ENCODE results near the gene PCP4. TPM values are rescaled to one million over a fixed set of nuclear protein-coding genes. Genes with fewer than 3 reads are reported as not detected.

The PCP4 gene
- total RNA-seq, 1 experiment from 2014 or later = 4.7 TPM

GRCh38 chr21:39908265-39908923 lies 41.2 kb downstream of the PCP4 start:
- Histone ChIP-seq H3K4me3 (ENCODE audit: low read depth, low read length) (no peak overlapping the region), H3K27me3 (replicated peaks; ENCODE audit: control insufficient read depth, insufficient read depth, low read length) (no peaks in the 10 kb centered on the region), H3K36me3 (ENCODE audit: control insufficient read depth, insufficient read depth, low read length) (no peaks in the 10 kb centered on the region), H3K9me3 (no peaks in the 10 kb centered on the region), H3K4me1 (no peaks in the 10 kb centered on the region)
- intact Hi-C loops (cut with micrococcal nuclease; ENCODE audit: unreplicated experiment) = no loop called here
- no peak for DNase-seq
- no peak for TF ChIP-seq CTCF (IDR thresholded peaks at IDR 0.05; ENCODE audit: insufficient read depth in 1 of 2, low read depth in 1 of 2, low read length in 1 of 2, severe bottlenecking in 1 of 2, unreplicated experiment in 1 of 2)
- H3K27me3 Mint-ChIP-seq (ENCODE audit: insufficient read depth, unreplicated experiment) = no peaks in the 10 kb centered on the region
- H3K9me3 Mint-ChIP-seq (ENCODE audit: unreplicated experiment) = no peaks in the 10 kb centered on the region
- ChIA-PET POLR2A (no interaction called here), CTCF (interaction anchor here (1.5 kb wide), 1 partner anchor 212 kb away, joined by 4 read pairs; no protein-coding TSS in a partner anchor)
- no peaks in the 10 kb centered on the region for H3K36me3 Mint-ChIP-seq (ENCODE audit: insufficient read depth, unreplicated experiment)
- no peak overlapping the region for H3K4me3 Mint-ChIP-seq (ENCODE audit: unreplicated experiment)
- H3K27ac Mint-ChIP-seq (ENCODE audit: unreplicated experiment) = no peak overlapping the region
- H3K4me1 Mint-ChIP-seq (ENCODE audit: low read depth, unreplicated experiment) = no peaks in the 10 kb centered on the region
- no TSS peak for BruUV-seq (replicated peaks)

- peak in 1 of 2 experiments; percentile 17 for TF ChIP-seq CTCF (IDR thresholded peaks at IDR 0.05; ENCODE audit: insufficient read depth in 1 of 2, low read depth in 1 of 2, low read length in 1 of 2, severe bottlenecking in 1 of 2, unreplicated experiment in 1 of 2)
- DNase-seq = peak in 1 of 2 experiments; percentile 19
- Mint-ChIP-seq H3K27me3 (ENCODE audit: insufficient read depth, unreplicated experiment) (no peaks in the 10 kb centered on the region), H3K4me1 (ENCODE audit: low read depth, unreplicated experiment) (no peaks in the 10 kb centered on the region), H3K4me3 (ENCODE audit: unreplicated experiment) (no peak overlapping the region), H3K36me3 (ENCODE audit: insufficient read depth, unreplicated experiment) (no peaks in the 10 kb centered on the region), H3K27ac (ENCODE audit: unreplicated experiment) (no peak overlapping the region), H3K9me3 (ENCODE audit: unreplicated experiment) (no peaks in the 10 kb centered on the region)
- Histone ChIP-seq H3K9me3 (no peaks in the 10 kb centered on the region), H3K27me3 (replicated peaks; ENCODE audit: control insufficient read depth, insufficient read depth, low read length) (no peaks in the 10 kb centered on the region), H3K36me3 (ENCODE audit: control insufficient read depth, insufficient read depth, low read length) (no peaks in the 10 kb centered on the region), H3K4me3 (ENCODE audit: low read depth, low read length) (no peak overlapping the region), H3K4me1 (no peaks in the 10 kb centered on the region)
- POLR2A ChIA-PET = no interaction called here
- intact Hi-C loops (cut with micrococcal nuclease; ENCODE audit: unreplicated experiment) = loop anchor here (1.0 kb wide), 1 partner anchor 44 kb away; the partner anchor contains the start of gene PCP4
- BruUV-seq (replicated peaks) = no TSS peak
- CTCF ChIA-PET = no interaction called here
These were observed 44.3 kb downstream of the PCP4 start for GRCh38 chr21:39911286-39912199.

GRCh38 chr21:39913706-39914305 lies 46.6 kb downstream of the PCP4 start:
- POLR2A ChIA-PET = no interaction called here
- no peaks in the 10 kb centered on the region for H3K9me3 ChIP-seq
- no peaks in the 10 kb centered on the region for H3K9me3 Mint-ChIP-seq (ENCODE audit: unreplicated experiment)
- no peak overlapping the region for H3K4me3 Mint-ChIP-seq (ENCODE audit: unreplicated experiment)
- CTCF ChIA-PET = no interaction called here
- no peaks in the 10 kb centered on the region for H3K4me1 ChIP-seq
- intact Hi-C loops (cut with micrococcal nuclease; ENCODE audit: unreplicated experiment) = no loop called here
- H3K27ac Mint-ChIP-seq (ENCODE audit: unreplicated experiment) = no peak overlapping the region
- no peaks in the 10 kb centered on the region for H3K27me3 Mint-ChIP-seq (ENCODE audit: insufficient read depth, unreplicated experiment)
- H3K27me3 ChIP-seq (replicated peaks; ENCODE audit: control insufficient read depth, insufficient read depth, low read length) = no peaks in the 10 kb centered on the region
- no peak for TF ChIP-seq CTCF (IDR thresholded peaks at IDR 0.05; ENCODE audit: insufficient read depth in 1 of 2, low read depth in 1 of 2, low read length in 1 of 2, severe bottlenecking in 1 of 2, unreplicated experiment in 1 of 2)
- BruUV-seq (replicated peaks) = no TSS peak
- H3K36me3 ChIP-seq (ENCODE audit: control insufficient read depth, insufficient read depth, low read length) = no peaks in the 10 kb centered on the region
- H3K4me3 ChIP-seq (ENCODE audit: low read depth, low read length) = no peak overlapping the region
- no peak for DNase-seq
- no peaks in the 10 kb centered on the region for H3K36me3 Mint-ChIP-seq (ENCODE audit: insufficient read depth, unreplicated experiment)
- H3K4me1 Mint-ChIP-seq (ENCODE audit: low read depth, unreplicated experiment) = no peaks in the 10 kb centered on the region

Data from Caco-2 (cell line).